ENCODE results near the gene NQO2. TPM values are rescaled to one million over a fixed set of nuclear protein-coding genes. Genes with fewer than 3 reads are reported as not detected.

Gene NQO2
- total RNA-seq, 1 experiment from 2014 or later = 45.7 TPM

GRCh38 chr6:2982426-2983117 is 17.1 kb upstream of the NQO2 start:
- no peak overlapping the region for H3K27ac ChIP-seq (ENCODE audit: low read length)
- in situ Hi-C loops (cut with HindIII; ENCODE audit: low pct_unique_long_range_greater_than_20kb, low sequenced_read_pairs) (no loop called here), intact Hi-C loops (cut with micrococcal nuclease; ENCODE audit: unreplicated experiment) (no loop called here)
- DNase-seq (ENCODE audit: low read depth, low spot score) (no peak), ATAC-seq (no peak)
- BruUV-seq (replicated peaks) = no TSS peak
- no peak for TF ChIP-seq TCF7L2 (IDR thresholded peaks at IDR 0.05; ENCODE audit: low read depth, low read length)
- no peak for TF ChIP-seq REST (IDR thresholded peaks at IDR 0.05; ENCODE audit: insufficient read depth in 1 of 2, low read depth in 2 of 2, low read length in 1 of 2)
- no peaks in the 10 kb centered on the region for H3K27me3 ChIP-seq (ENCODE audit: control insufficient read depth, insufficient read depth, low read length)
- CTCF ChIA-PET = no interaction called here
- POLR2A ChIA-PET = interaction anchor here (0.7 kb wide), 1 partner anchor 201 kb away, joined by 8 read pairs; no protein-coding TSS in a partner anchor
- peaks cover 9% of the 10 kb centered on the region for H3K4me1 ChIP-seq (ENCODE audit: control insufficient read depth, insufficient read depth, low read length)
- no peaks in the 10 kb centered on the region for H3K9me3 ChIP-seq (ENCODE audit: control insufficient read depth, insufficient read depth, low read depth, low read length)
- no peak overlapping the region for H3K4me3 ChIP-seq (ENCODE audit: low read depth in 2 of 2, low read length in 2 of 2)
- no peaks in the 10 kb centered on the region for H3K36me3 ChIP-seq (ENCODE audit: control insufficient read depth, insufficient read depth, low read length)

GRCh38 chr6:2984738-2985406 is 14.8 kb upstream of the NQO2 start:
- intact Hi-C loops (cut with micrococcal nuclease; ENCODE audit: unreplicated experiment) = no loop called here
- CTCF ChIA-PET = interaction anchor here (2.2 kb wide), 1 partner anchor 32 kb away, joined by 13 read pairs; no protein-coding TSS in a partner anchor
- DNase-seq (ENCODE audit: low read depth, low spot score) = no peak
- Histone ChIP-seq H3K4me3 (ENCODE audit: low read depth in 2 of 2, low read length in 2 of 2) (no peak overlapping the region), H3K4me1 (ENCODE audit: control insufficient read depth, insufficient read depth, low read length) (peaks cover 16% of the 10 kb centered on the region), H3K36me3 (ENCODE audit: control insufficient read depth, insufficient read depth, low read length) (no peaks in the 10 kb centered on the region), H3K9me3 (ENCODE audit: control insufficient read depth, insufficient read depth, low read depth, low read length) (no peaks in the 10 kb centered on the region), H3K27me3 (ENCODE audit: control insufficient read depth, insufficient read depth, low read length) (no peaks in the 10 kb centered on the region), H3K27ac (ENCODE audit: low read length) (no peak overlapping the region)
- no peak for ATAC-seq
- no TSS peak for BruUV-seq (replicated peaks)
- POLR2A ChIA-PET = no interaction called here
- TF ChIP-seq CTCF (IDR thresholded peaks at IDR 0.05) (no peak), TCF7L2 (IDR thresholded peaks at IDR 0.05; ENCODE audit: low read depth, low read length) (no peak), SIN3A (IDR thresholded peaks at IDR 0.05; ENCODE audit: borderline replicate concordance, insufficient read depth, low read depth, low read length) (no peak), POLR2AphosphoS5 (IDR thresholded peaks at IDR 0.05; ENCODE audit: low read depth, low read length) (no peak), REST (IDR thresholded peaks at IDR 0.05; ENCODE audit: insufficient read depth in 1 of 2, low read depth in 2 of 2, low read length in 1 of 2) (no peak)
- in situ Hi-C loops (cut with HindIII; ENCODE audit: low pct_unique_long_range_greater_than_20kb, low sequenced_read_pairs) = no loop called here

All from Panc1 (cell line).